Measurements from ENCODE around the gene C22orf15. TPM values are rescaled to one million over a fixed set of nuclear protein-coding genes. Genes with fewer than 3 reads are reported as not detected.

The C22orf15 gene
- total and polyA plus RNA-seq, 9 of the 15 experiments (the other 6 are each of a cell fraction or from before 2014, with no cell fraction given), result 0.07 TPM; not detected in 8

DNA sequence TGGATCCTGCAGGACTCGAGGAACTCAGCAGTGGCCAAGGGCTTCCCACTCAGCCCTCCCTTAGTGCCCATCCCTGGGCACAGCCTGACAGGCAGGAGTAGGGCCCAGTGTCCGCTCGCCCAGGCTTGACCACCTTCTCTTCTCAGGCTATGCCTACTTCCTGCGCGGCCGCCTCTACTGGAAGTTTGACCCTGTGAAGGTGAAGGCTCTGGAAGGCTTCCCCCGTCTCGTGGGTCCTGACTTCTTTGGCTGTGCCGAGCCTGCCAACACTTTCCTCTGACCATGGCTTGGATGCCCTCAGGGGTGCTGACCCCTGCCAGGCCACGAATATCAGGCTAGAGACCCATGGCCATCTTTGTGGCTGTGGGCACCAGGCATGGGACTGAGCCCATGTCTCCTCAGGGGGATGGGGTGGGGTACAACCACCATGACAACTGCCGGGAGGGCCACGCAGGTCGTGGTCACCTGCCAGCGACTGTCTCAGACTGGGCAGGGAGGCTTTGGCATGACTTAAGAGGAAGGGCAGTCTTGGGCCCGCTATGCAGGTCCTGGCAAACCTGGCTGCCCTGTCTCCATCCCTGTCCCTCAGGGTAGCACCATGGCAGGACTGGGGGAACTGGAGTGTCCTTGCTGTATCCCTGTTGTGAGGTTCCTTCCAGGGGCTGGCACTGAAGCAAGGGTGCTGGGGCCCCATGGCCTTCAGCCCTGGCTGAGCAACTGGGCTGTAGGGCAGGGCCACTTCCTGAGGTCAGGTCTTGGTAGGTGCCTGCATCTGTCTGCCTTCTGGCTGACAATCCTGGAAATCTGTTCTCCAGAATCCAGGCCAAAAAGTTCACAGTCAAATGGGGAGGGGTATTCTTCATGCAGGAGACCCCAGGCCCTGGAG, 20.7 kb downstream of the C22orf15 start:
- 47% methylated on average over 10 of the region's 15 CpGs for WGBS (ENCODE audit: insufficient coverage, low coverage, missing lambda C conversion rate)
- Histone ChIP-seq H3K4me3 (no peak overlapping the region), H3K27me3 (ENCODE audit: control insufficient read depth in 2 of 2, insufficient read depth in 2 of 2, low read length in 2 of 2) (no peaks in the 10 kb centered on the region), H2AFZ (ENCODE audit: low read depth, low read length) (no peak overlapping the region), H3K36me3 (ENCODE audit: control insufficient read depth, insufficient read depth, low read length) (peaks cover 3% of the 10 kb centered on the region; the same call in 1 of the 3 replicates), H3K9me1 (ENCODE audit: control insufficient read depth, insufficient read depth, low read length) (no peaks in the 10 kb centered on the region), H3K27ac (ENCODE audit: extremely low read depth, low read depth, low read length) (no peak overlapping the region), H3K79me2 (ENCODE audit: control insufficient read depth, insufficient read depth, low read length) (peaks cover 13% of the 10 kb centered on the region), H3K4me2 (ENCODE audit: insufficient read depth, low read length) (no peak overlapping the region), H4K20me1 (replicated peaks; ENCODE audit: control insufficient read depth, insufficient read depth, low read length) (peaks cover 7% of the 10 kb centered on the region), H3K9me3 (replicated peaks; ENCODE audit: control insufficient read depth, insufficient read depth, low read depth, low read length) (no peaks in the 10 kb centered on the region), H3K9ac (ENCODE audit: insufficient read depth in 1 of 2, low read depth in 2 of 2, low read length in 2 of 2) (peak overlapping the region in 1 of 2 experiments; percentile 45; a peak in 1 of 4 replicates), H3K4me1 (replicated peaks in 1 of 2; ENCODE audit: control insufficient read depth in 2 of 2, insufficient read depth in 2 of 2, low read length in 2 of 2) (peaks cover 11 to 30% of the 10 kb centered on the region in 2 experiments; a peak in 4 of 5 replicates)
- POLR2A ChIA-PET, result no interaction called here
- intact Hi-C loops (cut with micrococcal nuclease), result no loop called here
- CTCF ChIA-PET (ENCODE audit: low intra/inter-chr PET ratio), result no interaction called here
- FAIRE-seq (no peak), ATAC-seq (no peak), DNase-seq (ENCODE audit: extremely low read depth in 1 of 4, low spot score in 3 of 4) (no peak)
- in situ Hi-C loops (cut with MboI), result no loop called here
- TF ChIP-seq ZC3H11A (IDR thresholded peaks at IDR 0.05; ENCODE audit: low read depth, low read length) (no peak), ATF1 (CRISPR knock-in tag; IDR thresholded peaks at IDR 0.05) (no peak), ATF1 (tag; IDR thresholded peaks at IDR 0.05) (no peak), TOE1 (IDR thresholded peaks at IDR 0.05; ENCODE audit: borderline replicate concordance) (no peak), TOE1 (CRISPR knock-in tag; IDR thresholded peaks at IDR 0.05; ENCODE audit: borderline replicate concordance, low read depth) (no peak), DDX20 (tag; IDR thresholded peaks at IDR 0.05; ENCODE audit: low read depth) (no peak)
- TF ChIP-seq, protein P1, sequence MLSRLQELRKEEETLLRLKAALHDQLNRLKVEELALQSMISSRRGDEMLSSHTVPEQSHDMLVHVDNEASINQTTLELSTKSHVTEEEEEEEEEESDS (CRISPR knock-in tag; IDR thresholded peaks at IDR 0.05), result no peak
- TF ChIP-seq, protein P2, sequence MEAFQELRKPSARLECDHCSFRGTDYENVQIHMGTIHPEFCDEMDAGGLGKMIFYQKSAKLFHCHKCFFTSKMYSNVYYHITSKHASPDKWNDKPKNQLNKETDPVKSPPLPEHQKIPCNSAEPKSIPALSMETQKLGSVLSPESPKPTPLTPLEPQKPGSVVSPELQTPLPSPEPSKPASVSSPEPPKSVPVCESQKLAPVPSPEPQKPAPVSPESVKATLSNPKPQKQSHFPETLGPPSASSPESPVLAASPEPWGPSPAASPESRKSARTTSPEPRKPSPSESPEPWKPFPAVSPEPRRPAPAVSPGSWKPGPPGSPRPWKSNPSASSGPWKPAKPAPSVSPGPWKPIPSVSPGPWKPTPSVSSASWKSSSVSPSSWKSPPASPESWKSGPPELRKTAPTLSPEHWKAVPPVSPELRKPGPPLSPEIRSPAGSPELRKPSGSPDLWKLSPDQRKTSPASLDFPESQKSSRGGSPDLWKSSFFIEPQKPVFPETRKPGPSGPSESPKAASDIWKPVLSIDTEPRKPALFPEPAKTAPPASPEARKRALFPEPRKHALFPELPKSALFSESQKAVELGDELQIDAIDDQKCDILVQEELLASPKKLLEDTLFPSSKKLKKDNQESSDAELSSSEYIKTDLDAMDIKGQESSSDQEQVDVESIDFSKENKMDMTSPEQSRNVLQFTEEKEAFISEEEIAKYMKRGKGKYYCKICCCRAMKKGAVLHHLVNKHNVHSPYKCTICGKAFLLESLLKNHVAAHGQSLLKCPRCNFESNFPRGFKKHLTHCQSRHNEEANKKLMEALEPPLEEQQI (IDR thresholded peaks at IDR 0.05), result no peak
- TF ChIP-seq, protein P3, sequence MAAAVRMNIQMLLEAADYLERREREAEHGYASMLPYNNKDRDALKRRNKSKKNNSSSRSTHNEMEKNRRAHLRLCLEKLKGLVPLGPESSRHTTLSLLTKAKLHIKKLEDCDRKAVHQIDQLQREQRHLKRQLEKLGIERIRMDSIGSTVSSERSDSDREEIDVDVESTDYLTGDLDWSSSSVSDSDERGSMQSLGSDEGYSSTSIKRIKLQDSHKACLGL (CRISPR knock-in tag; IDR thresholded peaks at IDR 0.05; ENCODE audit: borderline replicate concordance, poor library complexity, severe bottlenecking), result no peak
- no TSS peak for BruUV-seq (replicated peaks)
